ENCODE results near the gene PRSS57. TPM values are rescaled to one million over a fixed set of nuclear protein-coding genes. Genes with fewer than 3 reads are reported as not detected.

The PRSS57 gene
- total RNA-seq, 1 donor from 2014 or later: not detected

DNA sequence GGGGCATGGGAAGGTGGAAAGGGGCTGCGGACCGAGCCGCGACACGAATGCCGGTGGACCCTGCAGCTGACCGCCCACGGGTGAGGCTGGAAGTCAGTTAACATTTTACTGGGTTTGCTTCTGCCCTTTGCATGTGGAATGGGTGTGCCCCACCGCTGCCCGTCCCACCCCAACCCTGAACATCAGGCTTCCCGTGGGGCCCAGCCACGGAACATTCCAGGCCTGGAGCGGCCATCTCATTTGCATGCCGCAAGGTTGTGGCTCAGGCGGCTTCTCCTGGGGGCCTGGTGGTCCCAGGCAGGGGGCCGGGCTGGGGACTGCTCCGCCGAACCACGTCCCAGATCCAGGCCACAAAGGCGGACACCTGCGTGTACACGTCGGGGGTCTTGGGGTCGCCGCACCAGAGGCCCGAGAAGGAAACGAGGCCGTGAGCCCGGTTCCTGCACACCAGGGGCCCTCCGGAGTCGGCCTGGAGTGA lies 9.8 kb downstream of the PRSS57 start:
- ATAC-seq (no peak), DNase-seq (no peak)
- Histone ChIP-seq H3K27ac (no peak overlapping the region), H3K27me3 (ENCODE audit: low read depth) (no peaks in the 10 kb centered on the region), H3K36me3 (peaks cover 3% of the 10 kb centered on the region), H3K4me3 (no peak overlapping the region), H3K4me1 (peaks cover 5% of the 10 kb centered on the region), H3K9me3 (no peaks in the 10 kb centered on the region)
- intact Hi-C loops (cut with DNase I): no loop called here
- TF ChIP-seq, protein P1, sequence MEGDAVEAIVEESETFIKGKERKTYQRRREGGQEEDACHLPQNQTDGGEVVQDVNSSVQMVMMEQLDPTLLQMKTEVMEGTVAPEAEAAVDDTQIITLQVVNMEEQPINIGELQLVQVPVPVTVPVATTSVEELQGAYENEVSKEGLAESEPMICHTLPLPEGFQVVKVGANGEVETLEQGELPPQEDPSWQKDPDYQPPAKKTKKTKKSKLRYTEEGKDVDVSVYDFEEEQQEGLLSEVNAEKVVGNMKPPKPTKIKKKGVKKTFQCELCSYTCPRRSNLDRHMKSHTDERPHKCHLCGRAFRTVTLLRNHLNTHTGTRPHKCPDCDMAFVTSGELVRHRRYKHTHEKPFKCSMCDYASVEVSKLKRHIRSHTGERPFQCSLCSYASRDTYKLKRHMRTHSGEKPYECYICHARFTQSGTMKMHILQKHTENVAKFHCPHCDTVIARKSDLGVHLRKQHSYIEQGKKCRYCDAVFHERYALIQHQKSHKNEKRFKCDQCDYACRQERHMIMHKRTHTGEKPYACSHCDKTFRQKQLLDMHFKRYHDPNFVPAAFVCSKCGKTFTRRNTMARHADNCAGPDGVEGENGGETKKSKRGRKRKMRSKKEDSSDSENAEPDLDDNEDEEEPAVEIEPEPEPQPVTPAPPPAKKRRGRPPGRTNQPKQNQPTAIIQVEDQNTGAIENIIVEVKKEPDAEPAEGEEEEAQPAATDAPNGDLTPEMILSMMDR (IDR thresholded peaks at IDR 0.05): no peak

- ATAC-seq: no peak
- no peaks in the 10 kb centered on the region for H3K9me3 ChIP-seq
- H3K36me3 ChIP-seq: peaks cover 3% of the 10 kb centered on the region
- no peak overlapping the region for H3K27ac ChIP-seq
- H3K27me3 ChIP-seq (ENCODE audit: low read depth): no peaks in the 10 kb centered on the region
- H3K4me3 ChIP-seq: no peak overlapping the region
- intact Hi-C loops (cut with DNase I): no loop called here
- TF ChIP-seq, protein P1 (IDR thresholded peaks at IDR 0.05): no peak
- DNase-seq: no peak
- H3K4me1 ChIP-seq: peaks cover 25% of the 10 kb centered on the region
Observed at GRCh38 chr19:682678-683320, 12.5 kb downstream of the PRSS57 start.

- H3K4me1 ChIP-seq: peaks cover 36% of the 10 kb centered on the region
- H3K27ac ChIP-seq: peak overlapping the region; percentile 95
- peaks cover 6% of the 10 kb centered on the region for H3K27me3 ChIP-seq (ENCODE audit: low read depth)
- peaks cover 3% of the 10 kb centered on the region for H3K36me3 ChIP-seq
- H3K9me3 ChIP-seq: no peaks in the 10 kb centered on the region
- intact Hi-C loops (cut with DNase I): no loop called here
- DNase-seq: peak; percentile 92
- no peak for ATAC-seq
- H3K4me3 ChIP-seq: peak overlapping the region; percentile 67
- TF ChIP-seq, protein P1 (IDR thresholded peaks at IDR 0.05): no peak
Observed at GRCh38 chr19:681029-682019, 13.9 kb downstream of the PRSS57 start.

- peak overlapping the region; percentile 95 for H3K27ac ChIP-seq
- peaks cover 6% of the 10 kb centered on the region for H3K27me3 ChIP-seq (ENCODE audit: low read depth)
- peaks cover 3% of the 10 kb centered on the region for H3K36me3 ChIP-seq
- TF ChIP-seq, protein P1 (IDR thresholded peaks at IDR 0.05): peak; percentile 46
- H3K9me3 ChIP-seq: no peaks in the 10 kb centered on the region
- H3K4me3 ChIP-seq: peak overlapping the region; percentile 67
- DNase-seq (peak; percentile 100), ATAC-seq (peak; percentile 87 to 94)
- H3K4me1 ChIP-seq: peaks cover 40% of the 10 kb centered on the region
- intact Hi-C loops (cut with DNase I): no loop called here
Observed at GRCh38 chr19:680287-681028, 14.8 kb downstream of the PRSS57 start.
